ENCODE data around the gene HAP1.

DNA sequence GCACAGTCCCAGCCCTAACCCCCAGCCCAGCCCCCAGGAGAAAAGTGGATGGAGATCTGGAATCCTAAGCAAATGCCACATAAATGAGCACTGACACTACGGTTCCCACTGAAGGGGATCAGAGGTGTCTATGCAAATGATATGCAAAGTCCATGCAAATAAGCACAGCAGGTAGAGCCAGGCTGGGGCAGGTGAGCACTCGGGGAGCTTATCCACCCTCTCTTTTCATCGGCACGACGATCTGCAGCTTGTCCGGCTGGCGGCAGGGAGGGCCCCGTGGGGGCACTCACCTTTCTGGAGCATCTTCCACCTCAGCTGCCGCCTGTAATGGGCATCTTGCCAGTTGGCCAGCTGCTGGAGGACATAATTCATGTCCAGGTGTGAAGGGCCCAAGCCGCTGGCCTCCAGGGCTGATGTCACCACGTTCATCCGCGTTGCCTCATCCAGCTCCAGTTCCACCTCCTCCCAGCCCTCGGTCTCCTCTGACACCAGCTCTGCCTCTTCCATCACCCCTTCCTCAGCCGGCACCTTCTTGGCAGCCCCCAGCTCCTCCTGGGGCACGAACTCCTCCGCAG is 9.9 kb downstream of the HAP1 start:
- TF ChIP-seq, protein P1, sequence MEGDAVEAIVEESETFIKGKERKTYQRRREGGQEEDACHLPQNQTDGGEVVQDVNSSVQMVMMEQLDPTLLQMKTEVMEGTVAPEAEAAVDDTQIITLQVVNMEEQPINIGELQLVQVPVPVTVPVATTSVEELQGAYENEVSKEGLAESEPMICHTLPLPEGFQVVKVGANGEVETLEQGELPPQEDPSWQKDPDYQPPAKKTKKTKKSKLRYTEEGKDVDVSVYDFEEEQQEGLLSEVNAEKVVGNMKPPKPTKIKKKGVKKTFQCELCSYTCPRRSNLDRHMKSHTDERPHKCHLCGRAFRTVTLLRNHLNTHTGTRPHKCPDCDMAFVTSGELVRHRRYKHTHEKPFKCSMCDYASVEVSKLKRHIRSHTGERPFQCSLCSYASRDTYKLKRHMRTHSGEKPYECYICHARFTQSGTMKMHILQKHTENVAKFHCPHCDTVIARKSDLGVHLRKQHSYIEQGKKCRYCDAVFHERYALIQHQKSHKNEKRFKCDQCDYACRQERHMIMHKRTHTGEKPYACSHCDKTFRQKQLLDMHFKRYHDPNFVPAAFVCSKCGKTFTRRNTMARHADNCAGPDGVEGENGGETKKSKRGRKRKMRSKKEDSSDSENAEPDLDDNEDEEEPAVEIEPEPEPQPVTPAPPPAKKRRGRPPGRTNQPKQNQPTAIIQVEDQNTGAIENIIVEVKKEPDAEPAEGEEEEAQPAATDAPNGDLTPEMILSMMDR (IDR thresholded peaks at IDR 0.05; ENCODE audit: low read length), result no peak
- no peak for TF ChIP-seq EZH2 (IDR thresholded peaks at IDR 0.05; ENCODE audit: borderline replicate concordance, low read length)
